ENCODE results near the gene DENND1B.

DNA sequence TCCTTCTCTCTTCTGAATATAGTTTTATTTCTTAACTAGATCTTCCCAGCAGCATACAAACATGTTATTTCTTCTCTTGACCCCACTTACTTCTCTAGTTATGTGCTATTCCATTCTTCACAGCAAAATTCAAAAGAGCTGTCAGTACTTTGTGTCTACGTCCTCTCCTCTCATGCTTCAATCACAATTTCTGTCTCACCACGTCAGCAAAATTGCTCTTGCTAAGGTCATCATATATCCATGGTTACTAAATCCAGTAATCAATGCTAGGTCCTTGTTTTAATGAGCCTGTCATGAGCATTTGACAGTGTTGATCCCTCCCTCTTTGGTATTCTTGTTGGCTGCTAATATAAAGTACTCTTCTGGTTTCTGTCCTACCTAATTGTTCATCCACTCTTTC, 214.2 kb downstream of the DENND1B start:
- TF ChIP-seq, protein P1, sequence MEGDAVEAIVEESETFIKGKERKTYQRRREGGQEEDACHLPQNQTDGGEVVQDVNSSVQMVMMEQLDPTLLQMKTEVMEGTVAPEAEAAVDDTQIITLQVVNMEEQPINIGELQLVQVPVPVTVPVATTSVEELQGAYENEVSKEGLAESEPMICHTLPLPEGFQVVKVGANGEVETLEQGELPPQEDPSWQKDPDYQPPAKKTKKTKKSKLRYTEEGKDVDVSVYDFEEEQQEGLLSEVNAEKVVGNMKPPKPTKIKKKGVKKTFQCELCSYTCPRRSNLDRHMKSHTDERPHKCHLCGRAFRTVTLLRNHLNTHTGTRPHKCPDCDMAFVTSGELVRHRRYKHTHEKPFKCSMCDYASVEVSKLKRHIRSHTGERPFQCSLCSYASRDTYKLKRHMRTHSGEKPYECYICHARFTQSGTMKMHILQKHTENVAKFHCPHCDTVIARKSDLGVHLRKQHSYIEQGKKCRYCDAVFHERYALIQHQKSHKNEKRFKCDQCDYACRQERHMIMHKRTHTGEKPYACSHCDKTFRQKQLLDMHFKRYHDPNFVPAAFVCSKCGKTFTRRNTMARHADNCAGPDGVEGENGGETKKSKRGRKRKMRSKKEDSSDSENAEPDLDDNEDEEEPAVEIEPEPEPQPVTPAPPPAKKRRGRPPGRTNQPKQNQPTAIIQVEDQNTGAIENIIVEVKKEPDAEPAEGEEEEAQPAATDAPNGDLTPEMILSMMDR (conservative IDR thresholded peaks at IDR 0.05 in 1 of 2, IDR thresholded peaks at IDR 0.05 in 1 of 2; ENCODE audit: low read depth in 1 of 2, low read length in 2 of 2), result no peak
- no peak for TF ChIP-seq EZH2 (IDR thresholded peaks at IDR 0.05; ENCODE audit: low read length, missing control alignments)

Measured in fibroblast of lung (primary cell).